Kidney (tissue), 14 donors: ENCODE results near the gene PDE4D. TPM values are rescaled to one million over a fixed set of nuclear protein-coding genes. Genes with fewer than 3 reads are reported as not detected.

Experiments used
- DNase-seq, 5 donors: peaks; one replicate each; pipeline ENCODE4 v3.0.0-alpha.2; 2013 to 2020
- FAIRE-seq: peaks from 2 replicates; lab custom pipeline; 2012; peaks lifted over from hg19 to GRCh38; lab: Jason Lieb, UNC
- H3K27ac ChIP-seq, 2 donors: one replicate each; pipeline ENCODE4 v1.7.0; 2013; ENCODE audit warnings: low read depth in 2 of 2, low read length in 2 of 2, inconsistent platforms in 1 of 2
- H3K27me3 ChIP-seq: one replicate; pipeline ENCODE4 v1.7.1; 2013; ENCODE audit warnings: low read length, inconsistent platforms; ENCODE audit not compliant: control insufficient read depth, insufficient read depth
- H3K36me3 ChIP-seq, 3 donors: one replicate each; pipeline versions ENCODE4 v1.7.0 to v1.7.1; 2013; ENCODE audit warnings: low read length in 3 of 3, control low read depth in 1 of 3, inconsistent platforms in 1 of 3; ENCODE audit not compliant: insufficient read depth in 3 of 3, control insufficient read depth in 2 of 3
- H3K4me1 ChIP-seq, 3 donors: one replicate each; pipeline versions ENCODE4 v1.7.0 to v1.7.1; 2013; ENCODE audit warnings: low read length in 3 of 3, inconsistent platforms in 1 of 3, low read depth in 1 of 3; ENCODE audit not compliant: control insufficient read depth in 2 of 3, insufficient read depth in 2 of 3
- H3K4me3 ChIP-seq, 3 donors: one replicate each; pipeline versions ENCODE4 v1.7.0 to v1.8.1; 2013; ENCODE audit warnings: low read length in 3 of 3, control low read depth in 1 of 3, inconsistent platforms in 1 of 3
- H3K9ac ChIP-seq, 3 donors: one replicate each; pipeline versions ENCODE4 v1.7.0 to v1.7.1; 2013; ENCODE audit warnings: low read length in 3 of 3, control low read depth in 1 of 3, inconsistent platforms in 1 of 3
- H3K9me3 ChIP-seq, 3 donors: one replicate each; pipeline versions ENCODE4 v1.7.0 to v1.7.1; 2013; ENCODE audit warnings: low read length in 3 of 3, control low read depth in 1 of 3, inconsistent platforms in 1 of 3; ENCODE audit not compliant: control insufficient read depth in 2 of 3, insufficient read depth in 1 of 3
- intact Hi-C: fragments of 100-400 bp; cut with DNase I; formaldehyde crosslinking; loops from one replicate; pipeline ENCODE4 v1.11.1; 2022
- polyA plus RNA-seq: library from polyadenylated mRNA; stranded (reverse); fragments of 350-450 nt; fragmentation: Illumina TruSeq; extraction: RNeasy Lipid Tissue Mini Kit (QIAGEN cat#74804); gene quantifications from one replicate; pipeline ENCODE4 v1.2.3, GENCODE V29; 2014; ENCODE audit warnings: low read depth, low replicate concordance; ENCODE audit not compliant: insufficient read depth
- total RNA-seq: library from RNA; stranded (reverse); fragmentation: NEBNext Ultra II Directional; extraction: Animal tissue kit (Norgen Biotek cat#: 25700); gene quantifications from one replicate; pipeline ENCODE4 v1.2.1, GENCODE V29; 2021
- TF ChIP-seq, protein P1 (sequence below): IDR thresholded peaks from 3 replicates; pipeline ENCODE4 v1.5.1; 2012; ENCODE audit warnings: mild to moderate bottlenecking, moderate library complexity, borderline replicate concordance; ENCODE audit not compliant: insufficient read depth; ENCODE audit errors: extremely low read depth
- donor health status: control.
- donor health status: control.
- donor health status: control.
- donor health status: control.
- donor health status: control.
- donor health status: DM: yes; HTN: yes; CAD: no.
- donor health status: Normal renal cell carcinoma (clear cell type).

PDE4D gene
- total and polyA plus RNA-seq, 2 donors from 2014 or later = 9.2 to 78.9 TPM

DNA sequence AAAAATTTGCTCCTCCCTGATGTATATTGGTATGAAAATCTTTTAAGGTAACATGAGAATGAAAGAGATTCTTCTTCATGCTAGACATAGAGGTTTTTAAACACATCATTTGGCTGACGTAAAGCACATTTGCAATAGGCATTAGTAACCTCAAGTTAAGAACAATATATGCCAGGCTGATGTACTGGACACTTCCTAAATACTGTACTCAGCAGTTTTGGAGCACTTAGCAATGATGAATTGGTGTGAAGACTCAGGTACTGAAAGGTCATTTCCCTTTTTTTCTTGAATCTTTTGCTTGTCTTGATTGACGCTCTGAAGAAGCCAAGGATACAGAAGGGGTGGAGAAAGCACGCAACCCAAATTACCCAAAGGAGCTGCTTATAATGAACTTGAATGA, 322.5 kb downstream of the PDE4D start:
- H3K9me3 ChIP-seq = no peaks in the 10 kb centered on the region
- H3K4me1 ChIP-seq = peaks cover 0 to 3% (median 0%) of the 10 kb centered on the region in 3 donors
- H3K27ac ChIP-seq = no peak overlapping the region
- H3K27me3 ChIP-seq = no peaks in the 10 kb centered on the region
- TF ChIP-seq, protein P1, sequence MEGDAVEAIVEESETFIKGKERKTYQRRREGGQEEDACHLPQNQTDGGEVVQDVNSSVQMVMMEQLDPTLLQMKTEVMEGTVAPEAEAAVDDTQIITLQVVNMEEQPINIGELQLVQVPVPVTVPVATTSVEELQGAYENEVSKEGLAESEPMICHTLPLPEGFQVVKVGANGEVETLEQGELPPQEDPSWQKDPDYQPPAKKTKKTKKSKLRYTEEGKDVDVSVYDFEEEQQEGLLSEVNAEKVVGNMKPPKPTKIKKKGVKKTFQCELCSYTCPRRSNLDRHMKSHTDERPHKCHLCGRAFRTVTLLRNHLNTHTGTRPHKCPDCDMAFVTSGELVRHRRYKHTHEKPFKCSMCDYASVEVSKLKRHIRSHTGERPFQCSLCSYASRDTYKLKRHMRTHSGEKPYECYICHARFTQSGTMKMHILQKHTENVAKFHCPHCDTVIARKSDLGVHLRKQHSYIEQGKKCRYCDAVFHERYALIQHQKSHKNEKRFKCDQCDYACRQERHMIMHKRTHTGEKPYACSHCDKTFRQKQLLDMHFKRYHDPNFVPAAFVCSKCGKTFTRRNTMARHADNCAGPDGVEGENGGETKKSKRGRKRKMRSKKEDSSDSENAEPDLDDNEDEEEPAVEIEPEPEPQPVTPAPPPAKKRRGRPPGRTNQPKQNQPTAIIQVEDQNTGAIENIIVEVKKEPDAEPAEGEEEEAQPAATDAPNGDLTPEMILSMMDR = no peak
- FAIRE-seq (no peak), DNase-seq (no peak)
- no peaks in the 10 kb centered on the region for H3K36me3 ChIP-seq
- no peak overlapping the region for H3K9ac ChIP-seq
- intact Hi-C loops = no loop called here
- no peak overlapping the region for H3K4me3 ChIP-seq

GRCh38 chr5:59569608-59570334, 323.8 kb downstream of the PDE4D start:
- DNase-seq = no peak
- FAIRE-seq = no peak
- H3K4me1 ChIP-seq = peaks cover 0 to 3% (median 0%) of the 10 kb centered on the region in 3 donors
- no peak overlapping the region for H3K9ac ChIP-seq
- H3K36me3 ChIP-seq = no peaks in the 10 kb centered on the region
- no peak overlapping the region for H3K4me3 ChIP-seq
- H3K27ac ChIP-seq = no peak overlapping the region
- TF ChIP-seq, protein P1 = no peak
- no peaks in the 10 kb centered on the region for H3K27me3 ChIP-seq
- intact Hi-C loops = no loop called here
- no peaks in the 10 kb centered on the region for H3K9me3 ChIP-seq

DNA sequence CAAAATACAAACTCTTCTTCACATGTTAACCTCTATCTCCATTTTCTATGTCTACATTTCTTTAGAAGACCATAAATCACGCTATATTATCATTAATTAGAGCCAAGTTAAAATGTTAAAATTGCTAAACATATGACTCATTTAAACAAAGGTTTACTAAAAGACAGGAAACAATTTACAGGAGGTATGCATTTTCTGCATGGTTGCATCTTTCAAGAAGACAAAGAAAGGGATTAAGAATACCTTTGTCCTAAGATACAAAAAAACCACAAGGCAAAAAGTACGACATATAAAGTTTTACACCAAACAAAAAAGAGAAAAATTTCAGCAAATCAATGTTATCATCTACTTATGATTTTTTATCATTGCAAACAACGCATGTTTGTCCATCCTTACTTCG, 324.4 kb downstream of the PDE4D start:
- no peak overlapping the region for H3K27ac ChIP-seq
- TF ChIP-seq, protein P1 = no peak
- no peak for DNase-seq
- no peak overlapping the region for H3K9ac ChIP-seq
- FAIRE-seq = no peak
- H3K27me3 ChIP-seq = no peaks in the 10 kb centered on the region
- no peaks in the 10 kb centered on the region for H3K9me3 ChIP-seq
- H3K4me3 ChIP-seq = no peak overlapping the region
- intact Hi-C loops = no loop called here
- peaks cover 0 to 3% (median 0%) of the 10 kb centered on the region in 3 donors for H3K4me1 ChIP-seq
- H3K36me3 ChIP-seq = no peaks in the 10 kb centered on the region
